ENCODE measurements around the gene SKOR2. TPM values are rescaled to one million over a fixed set of nuclear protein-coding genes. Genes with fewer than 3 reads are reported as not detected.

The SKOR2 gene
- total RNA-seq, 4 donors from 2014 or later = not detected

Other genes with a start within 250 kb of the SKOR2 start
- under 1 TPM in 2 of 4 donors, not detected in 2; 0.15 to 0.80 TPM for gene ELOA2, start 216.0 kb downstream of the SKOR2 start, total RNA-seq
- gene HDHD2, start 101.2 kb downstream of the SKOR2 start, total RNA-seq = 10 to 100 TPM in 3 of 4 donors, 1 to 10 TPM in 1; 5.4 to 21.8 (median 11.9) TPM
- 10 to 100 TPM; 13.0 to 17.0 (median 14.3) TPM for gene IER3IP1, start 75.3 kb downstream of the SKOR2 start, total RNA-seq